GM21825 (cell line): ENCODE measurements around the gene PCDHB11.
"Not testable (repeated sequence)": the region's sequence is repeated elsewhere in the genome, so short reads cannot be mapped to it uniquely, and the experiment has no call there.

Experiments
- ATAC-seq: cut with Tn5 transposase; IDR thresholded peaks from one replicate; pipeline ENCODE4 v1.9.1; 2021; ENCODE audit warnings: mild to moderate bottlenecking, moderate library complexity; ENCODE audit not compliant: unreplicated experiment

Gene PCDHB11

DNA sequence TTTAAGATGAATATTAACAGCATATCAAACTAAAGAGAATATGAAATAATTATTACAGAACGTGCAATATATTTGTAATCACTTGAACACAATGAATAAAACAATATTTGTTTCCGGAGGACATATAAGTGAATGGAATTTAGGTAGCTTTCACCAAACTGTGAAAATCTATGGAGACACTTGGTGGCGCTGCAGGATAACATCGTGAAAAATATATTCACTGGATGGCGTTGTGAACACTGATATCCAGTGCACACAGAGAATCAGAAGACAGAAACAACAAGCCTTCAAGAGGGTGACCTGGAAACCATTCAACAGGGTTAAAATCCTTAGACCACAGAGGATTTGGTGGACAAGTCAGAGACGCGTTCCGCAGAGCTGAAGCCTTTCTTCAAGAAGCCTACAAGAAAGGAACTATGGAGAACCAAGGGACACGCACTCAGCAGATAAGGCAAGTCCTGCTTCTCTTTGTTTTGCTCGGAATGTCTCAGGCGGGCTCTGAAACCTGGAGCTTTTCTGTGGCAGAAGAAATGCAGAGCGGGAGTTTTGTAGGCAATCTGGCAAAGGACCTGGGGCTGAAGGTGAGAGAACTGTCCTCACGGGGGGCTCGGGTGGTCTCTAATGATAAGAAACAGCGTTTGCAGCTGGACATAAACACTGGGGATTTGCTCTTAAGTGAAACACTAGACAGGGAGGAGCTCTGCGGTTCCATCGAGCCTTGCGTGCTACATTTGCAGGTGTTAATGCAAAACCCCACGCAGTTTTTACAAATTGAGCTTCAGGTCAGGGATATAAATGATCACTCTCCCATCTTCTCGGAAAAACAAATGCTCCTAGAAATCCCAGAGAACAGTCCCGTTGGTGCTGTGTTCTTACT, at the start of gene PCDHB11:
PCDHB11 (plus strand) TSS at position 269 of the 877 bp plus-strand sequence; CDS start at position 417, 148 bp downstream.
- ATAC-seq: no peak

DNA sequence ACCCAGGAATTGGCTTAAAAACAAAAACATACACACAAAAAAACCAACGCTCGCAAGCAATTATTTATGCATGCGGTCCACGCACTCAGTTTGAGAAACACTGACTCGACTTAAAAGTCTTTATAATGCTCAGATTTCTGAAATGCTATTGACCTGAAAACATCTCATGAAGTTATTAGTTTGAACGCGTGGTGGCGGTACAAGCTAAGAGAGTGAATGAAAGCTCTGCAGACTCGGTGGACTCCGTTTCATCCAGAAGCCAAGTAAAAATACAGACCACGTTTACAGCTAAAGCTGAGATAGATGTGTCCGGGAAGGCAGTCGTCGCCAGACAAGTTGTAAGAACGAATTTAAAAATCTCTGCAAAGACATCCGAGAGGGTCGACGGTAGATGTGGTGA, 49.6 kb upstream of the PCDHB11 start, which contains the start of gene PCDHB6:
PCDHB6 (plus strand) TSS at position 246 of the 400 bp plus-strand sequence. CDS start 201 bp downstream, outside the sequence.
- no peak for ATAC-seq

DNA sequence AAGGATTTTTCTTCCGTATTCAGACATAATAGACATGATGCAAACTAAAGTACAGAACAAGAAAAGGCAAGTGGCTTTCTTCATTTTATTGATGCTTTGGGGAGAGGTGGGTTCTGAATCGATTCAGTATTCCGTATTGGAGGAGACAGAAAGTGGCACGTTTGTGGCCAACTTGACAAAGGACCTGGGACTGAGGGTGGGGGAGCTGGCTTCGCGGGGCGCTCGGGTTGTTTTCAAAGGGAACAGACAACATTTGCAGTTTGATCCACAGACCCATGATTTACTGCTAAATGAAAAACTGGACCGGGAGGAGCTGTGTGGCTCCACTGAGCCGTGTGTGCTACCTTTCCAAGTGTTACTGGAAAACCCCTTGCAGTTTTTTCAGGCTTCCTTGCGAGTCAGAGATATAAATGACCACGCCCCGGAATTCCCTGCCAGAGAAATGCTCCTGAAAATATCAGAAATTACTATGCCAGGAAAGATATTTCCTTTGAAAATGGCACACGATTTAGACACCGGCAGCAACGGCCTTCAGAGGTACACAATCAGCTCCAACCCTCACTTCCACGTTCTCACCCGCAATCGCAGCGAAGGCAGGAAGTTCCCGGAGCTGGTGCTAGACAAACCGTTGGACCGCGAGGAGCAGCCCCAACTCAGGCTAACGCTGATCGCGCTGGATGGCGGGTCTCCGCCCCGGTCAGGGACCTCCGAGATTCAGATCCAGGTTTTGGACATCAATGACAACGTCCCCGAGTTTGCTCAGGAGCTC, 49.0 kb upstream of the PCDHB11 start:
- ATAC-seq: no peak

DNA sequence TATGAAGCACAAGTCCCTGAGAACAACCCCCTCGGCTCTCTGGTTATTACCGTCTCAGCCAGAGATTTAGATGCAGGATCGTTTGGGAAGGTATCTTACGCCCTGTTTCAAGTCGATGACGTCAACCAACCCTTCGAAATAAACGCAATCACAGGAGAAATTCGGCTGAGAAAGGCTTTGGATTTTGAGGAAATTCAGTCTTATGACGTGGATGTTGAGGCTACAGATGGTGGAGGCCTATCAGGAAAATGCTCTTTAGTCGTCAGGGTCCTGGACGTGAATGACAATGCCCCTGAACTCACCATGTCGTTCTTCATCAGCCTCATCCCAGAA, 48.5 kb upstream of the PCDHB11 start:
- ATAC-seq: no peak

DNA sequence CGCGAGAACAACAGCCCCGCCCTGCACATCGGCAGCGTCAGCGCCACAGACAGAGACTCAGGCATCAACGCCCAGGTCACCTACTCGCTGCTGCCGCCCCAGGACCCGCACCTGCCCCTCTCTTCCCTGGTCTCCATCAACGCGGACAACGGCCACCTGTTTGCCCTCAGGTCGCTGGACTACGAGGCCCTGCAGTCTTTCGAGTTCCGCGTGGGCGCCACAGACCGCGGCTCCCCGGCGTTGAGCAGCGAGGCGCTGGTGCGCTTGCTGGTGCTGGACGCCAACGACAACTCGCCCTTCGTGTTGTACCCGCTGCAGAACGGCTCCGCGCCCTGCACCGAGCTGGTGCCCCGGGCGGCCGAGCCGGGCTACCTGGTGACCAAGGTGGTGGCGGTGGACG, 47.8 kb upstream of the PCDHB11 start:
- ATAC-seq: not testable (repeated sequence)

DNA sequence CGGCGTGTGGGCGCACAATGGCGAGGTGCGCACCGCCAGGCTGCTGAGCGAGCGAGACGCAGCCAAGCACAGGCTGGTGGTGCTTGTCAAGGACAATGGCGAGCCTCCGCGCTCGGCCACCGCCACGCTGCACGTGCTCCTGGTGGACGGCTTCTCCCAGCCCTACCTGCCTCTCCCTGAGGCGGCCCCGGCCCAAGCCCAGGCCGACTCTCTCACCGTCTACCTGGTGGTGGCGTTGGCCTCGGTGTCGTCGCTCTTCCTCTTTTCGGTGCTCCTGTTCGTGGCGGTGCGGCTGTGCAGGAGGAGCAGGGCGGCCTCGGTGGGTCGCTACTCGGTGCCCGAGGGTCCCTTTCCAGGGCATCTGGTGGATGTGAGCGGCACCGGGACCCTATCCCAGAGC, 47.3 kb upstream of the PCDHB11 start:
- ATAC-seq: not testable (repeated sequence)

DNA sequence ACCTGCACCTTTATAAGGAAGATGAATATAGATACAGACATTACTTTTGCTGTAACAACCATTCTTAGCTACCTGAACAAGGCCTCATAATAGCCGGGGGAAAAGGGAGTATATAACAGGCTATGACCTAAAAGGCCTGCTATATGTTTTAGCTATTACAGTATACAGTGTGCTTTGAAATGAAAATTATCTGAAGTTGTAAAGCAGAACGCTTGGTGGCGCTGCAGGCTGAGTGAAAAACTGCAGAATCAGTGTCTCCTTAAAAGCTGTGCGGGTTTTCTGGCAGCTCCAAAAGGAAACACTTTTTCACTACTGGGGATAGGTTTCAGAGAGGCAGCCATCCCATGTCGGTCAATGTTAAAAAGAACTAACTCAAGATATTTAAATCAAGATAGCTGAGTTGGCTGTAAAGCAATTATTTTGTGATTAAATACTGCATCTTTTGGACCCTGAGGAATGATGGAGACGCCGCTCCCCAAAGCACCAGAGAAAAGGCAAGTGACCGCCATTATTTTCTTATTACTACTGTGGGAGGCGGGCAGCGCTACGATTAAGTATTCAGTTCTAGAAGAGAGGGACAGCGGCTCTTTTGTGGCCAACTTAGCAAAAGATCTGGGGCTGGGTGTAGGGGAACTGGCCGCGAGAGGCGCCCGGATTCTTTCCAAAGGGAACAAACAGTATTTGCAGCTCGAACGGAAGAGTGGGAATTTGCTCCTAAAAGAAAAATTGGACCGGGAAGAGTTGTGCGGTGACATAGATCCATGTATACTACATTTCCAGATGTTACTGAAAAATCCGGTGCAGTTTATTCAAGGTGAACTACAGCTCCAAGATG, 43.7 kb upstream of the PCDHB11 start:
- ATAC-seq: no peak

DNA sequence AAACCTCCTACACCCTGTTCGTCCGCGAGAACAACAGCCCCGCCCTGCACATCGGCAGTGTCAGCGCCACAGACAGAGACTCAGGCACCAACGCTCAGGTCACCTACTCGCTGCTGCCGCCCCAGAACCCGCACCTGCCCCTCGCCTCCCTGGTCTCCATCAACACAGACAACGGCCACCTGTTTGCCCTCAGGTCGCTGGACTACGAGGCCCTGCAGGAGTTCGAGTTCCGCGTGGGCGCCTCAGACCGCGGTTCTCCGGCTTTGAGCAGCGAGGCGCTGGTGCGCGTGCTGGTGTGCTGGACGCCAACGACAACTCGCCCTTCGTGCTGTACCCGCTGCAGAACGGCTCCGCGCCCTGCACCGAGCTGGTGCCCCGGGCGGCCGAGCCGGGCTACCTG, 42.1 kb upstream of the PCDHB11 start:
- ATAC-seq: not testable (repeated sequence)

DNA sequence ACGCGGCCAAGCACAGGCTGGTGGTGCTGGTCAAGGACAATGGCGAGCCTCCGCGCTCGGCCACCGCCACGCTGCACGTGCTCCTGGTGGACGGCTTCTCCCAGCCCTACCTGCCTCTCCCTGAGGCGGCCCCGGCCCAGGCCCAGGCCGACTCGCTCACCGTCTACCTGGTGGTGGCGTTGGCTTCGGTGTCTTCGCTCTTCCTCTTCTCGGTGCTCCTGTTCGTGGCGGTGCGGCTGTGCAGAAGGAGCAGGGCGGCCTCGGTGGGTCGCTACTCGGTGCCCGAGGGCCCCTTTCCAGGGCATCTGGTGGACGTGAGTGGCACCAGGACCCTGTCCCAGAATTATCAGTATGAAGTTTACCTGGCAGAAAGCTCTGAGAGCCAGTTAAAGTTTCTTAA, 41.5 kb upstream of the PCDHB11 start:
- ATAC-seq: not testable (repeated sequence)

DNA sequence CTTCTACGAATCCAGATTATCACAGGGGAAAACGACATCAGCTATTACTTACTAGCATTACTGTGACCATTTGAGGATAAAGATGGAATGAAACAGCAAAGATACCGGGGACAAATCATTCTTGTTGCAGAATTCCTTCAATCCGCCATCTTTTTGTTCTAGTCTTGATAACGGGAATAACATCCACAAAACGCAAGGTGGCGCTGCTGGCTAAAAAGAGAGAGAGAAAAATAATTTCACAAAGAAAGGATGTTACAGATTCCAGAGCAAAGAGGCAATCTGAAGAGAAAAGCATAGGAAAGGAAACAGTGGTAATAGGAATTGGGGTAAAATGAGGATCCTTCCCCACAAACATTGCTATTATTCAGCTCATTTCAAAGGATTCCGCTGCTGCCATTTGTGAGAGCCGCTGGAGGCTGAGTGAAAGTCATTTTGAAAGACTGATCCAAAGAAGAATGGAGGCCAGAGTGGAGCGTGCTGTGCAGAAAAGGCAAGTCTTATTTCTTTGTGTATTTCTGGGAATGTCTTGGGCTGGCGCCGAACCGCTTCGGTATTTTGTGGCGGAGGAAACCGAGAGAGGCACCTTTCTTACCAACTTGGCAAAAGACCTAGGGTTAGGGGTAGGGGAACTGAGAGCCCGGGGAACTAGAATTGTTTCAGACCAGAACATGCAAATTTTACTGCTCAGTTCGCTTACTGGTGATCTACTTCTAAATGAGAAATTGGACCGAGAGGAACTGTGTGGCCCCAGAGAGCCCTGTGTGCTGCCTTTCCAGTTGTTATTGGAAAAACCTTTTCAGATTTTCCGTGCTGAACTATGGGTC, 26.8 kb upstream of the PCDHB11 start, which contains the start of gene PCDHB7:
PCDHB7 (plus strand) TSS at position 264 of the 824 bp plus-strand sequence; CDS start at position 456, 192 bp downstream.
- ATAC-seq: no peak

DNA sequence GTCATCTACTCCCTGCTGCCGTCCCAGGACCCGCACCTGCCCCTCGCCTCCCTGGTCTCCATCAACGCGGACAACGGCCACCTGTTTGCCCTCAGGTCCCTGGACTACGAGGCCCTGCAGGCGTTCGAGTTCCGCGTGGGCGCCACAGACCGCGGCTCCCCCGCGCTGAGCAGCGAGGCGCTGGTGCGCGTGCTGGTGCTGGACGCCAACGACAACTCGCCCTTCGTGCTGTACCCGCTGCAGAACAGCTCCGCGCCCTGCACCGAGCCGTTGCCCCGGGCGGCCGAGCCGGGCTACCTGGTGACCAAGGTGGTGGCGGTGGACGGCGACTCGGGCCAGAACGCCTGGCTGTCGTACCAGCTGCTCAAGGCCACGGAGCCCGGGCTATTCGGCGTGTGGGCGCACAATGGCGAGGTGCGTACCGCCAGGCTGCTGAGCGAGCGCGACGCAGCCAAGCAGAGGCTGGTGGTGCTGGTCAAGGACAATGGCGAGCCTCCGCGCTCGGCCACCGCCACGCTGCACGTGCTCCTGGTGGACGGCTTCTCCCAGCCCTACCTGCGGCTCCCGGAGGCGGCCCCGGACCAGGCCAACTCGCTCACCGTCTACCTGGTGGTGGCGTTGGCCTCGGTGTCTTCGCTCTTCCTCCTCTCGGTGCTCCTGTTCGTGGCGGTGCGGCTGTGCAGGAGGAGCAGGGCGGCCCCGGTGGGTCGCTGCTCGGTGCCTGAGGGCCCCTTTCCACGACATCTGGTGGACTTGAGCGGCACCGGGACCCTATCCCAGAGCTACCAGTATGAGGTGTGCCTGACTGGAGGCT, 24.9 kb upstream of the PCDHB11 start:
- ATAC-seq: not testable (repeated sequence)

DNA sequence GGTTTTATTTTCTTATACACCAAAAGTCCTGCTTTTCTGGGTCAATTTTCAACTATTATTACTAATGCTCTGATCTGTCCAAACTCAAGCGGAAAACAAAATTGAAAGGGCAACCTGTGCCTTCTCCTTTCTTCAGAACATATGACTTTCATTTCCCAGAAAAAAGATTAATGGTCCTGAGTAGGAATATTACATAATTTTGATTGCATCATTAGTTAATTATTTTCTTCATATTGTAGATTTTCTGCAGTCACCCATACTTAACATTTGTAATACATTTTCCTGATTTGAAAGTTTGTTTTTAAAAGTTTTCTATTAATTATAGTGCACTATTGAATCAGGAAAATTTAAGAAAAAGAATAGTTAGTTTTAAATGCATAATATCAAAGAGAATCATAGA, 23.5 kb upstream of the PCDHB11 start:
- no peak for ATAC-seq

DNA sequence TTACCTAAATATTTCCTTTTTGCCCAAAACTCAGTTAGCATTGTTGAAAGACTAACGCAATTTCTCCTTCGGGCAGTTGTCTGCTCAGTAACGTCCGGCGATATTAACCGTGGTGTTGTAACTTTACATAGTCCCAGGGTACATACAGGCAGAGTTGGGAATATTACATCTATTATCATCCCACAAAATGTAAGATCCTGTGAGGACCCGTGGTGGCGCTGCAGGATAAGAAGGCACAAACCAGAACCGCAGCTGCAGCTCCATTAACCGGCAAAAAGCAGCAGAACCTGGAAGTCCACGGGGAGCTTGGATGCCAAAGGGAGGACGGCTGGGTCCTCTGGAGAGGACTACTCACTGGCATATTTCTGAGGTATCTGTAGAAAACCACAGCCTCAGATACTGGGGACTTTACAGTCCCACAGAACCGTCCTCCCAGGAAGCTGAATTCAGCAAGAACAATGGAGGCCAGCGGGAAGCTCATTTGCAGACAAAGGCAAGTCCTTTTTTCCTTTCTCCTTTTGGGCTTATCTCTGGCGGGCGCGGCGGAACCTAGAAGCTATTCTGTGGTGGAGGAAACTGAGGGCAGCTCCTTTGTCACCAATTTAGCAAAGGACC, 21.7 kb upstream of the PCDHB11 start, which contains the start of gene PCDHB8:
PCDHB8 (plus strand) TSS at position 214 of the 615 bp plus-strand sequence; CDS start at position 459, 245 bp downstream.
- not testable (repeated sequence) for ATAC-seq

DNA sequence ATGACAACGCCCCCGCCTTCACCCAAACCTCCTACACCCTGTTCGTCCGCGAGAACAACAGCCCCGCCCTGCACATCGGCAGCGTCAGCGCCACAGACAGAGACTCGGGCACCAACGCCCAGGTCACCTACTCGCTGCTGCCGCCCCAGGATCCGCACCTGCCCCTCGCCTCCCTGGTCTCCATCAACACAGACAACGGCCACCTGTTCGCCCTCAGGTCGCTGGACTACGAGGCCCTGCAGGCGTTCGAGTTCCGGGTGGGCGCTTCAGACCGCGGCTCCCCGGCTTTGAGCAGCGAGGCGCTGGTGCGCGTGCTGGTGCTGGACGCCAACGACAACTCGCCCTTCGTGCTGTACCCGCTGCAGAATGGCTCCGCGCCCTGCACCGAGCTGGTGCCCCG, 20.1 kb upstream of the PCDHB11 start:
- not testable (repeated sequence) for ATAC-seq

DNA sequence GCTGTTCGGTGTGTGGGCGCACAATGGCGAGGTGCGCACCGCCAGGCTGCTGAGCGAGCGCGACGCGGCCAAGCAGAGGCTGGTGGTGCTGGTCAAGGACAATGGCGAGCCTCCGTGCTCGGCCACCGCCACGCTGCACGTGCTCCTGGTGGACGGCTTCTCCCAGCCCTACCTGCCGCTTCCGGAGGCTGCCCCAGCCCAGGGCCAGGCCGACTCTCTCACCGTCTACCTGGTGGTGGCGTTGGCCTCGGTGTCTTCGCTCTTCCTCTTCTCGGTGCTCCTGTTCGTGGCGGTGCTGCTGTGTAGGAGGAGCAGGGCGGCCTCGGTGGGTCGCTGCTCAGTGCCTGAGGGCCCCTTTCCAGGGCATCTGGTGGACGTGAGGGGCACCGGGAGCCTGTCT, 19.6 kb upstream of the PCDHB11 start:
- ATAC-seq: not testable (repeated sequence)

DNA sequence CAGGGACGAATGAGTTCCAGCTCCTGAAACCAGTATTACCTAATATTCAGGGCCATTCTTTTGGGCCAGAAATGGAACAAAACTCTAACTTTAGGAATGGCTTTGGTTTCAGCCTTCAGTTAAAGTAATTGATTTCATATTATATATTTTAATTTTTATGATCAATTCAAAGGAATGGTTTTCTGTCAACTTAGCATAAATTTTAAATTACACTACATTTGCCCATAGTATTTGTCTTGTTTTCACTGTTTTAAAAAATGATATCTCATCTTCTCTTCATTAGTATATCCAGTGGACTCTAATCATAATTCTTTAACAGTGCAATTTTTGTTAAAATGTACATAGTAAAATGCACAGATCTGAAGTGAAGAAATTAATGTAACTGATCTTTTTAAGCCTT, 19.1 kb upstream of the PCDHB11 start:
- ATAC-seq: no peak

DNA sequence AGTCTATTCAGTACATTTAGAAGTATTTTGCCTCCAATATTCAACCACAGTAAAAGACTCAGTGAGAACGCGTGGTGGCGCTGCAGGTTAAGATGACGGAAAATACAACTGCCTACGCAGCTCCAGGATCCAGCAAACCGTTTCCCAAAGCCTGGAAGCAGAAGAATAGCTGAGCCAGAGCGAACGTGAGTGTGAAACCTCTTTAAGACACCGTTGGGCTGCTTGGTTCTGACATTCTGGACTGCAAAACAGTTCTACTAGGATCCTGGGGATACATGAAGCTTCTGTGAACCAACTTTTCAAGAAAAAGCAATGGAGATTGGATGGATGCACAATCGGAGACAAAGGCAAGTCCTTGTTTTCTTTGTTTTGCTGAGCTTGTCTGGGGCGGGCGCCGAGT, 17.2 kb upstream of the PCDHB11 start, which contains the start of gene PCDHB16:
PCDHB16 (plus strand) TSS at position 140 of the 400 bp plus-strand sequence; CDS start at position 313, 173 bp downstream.
- ATAC-seq: no peak

DNA sequence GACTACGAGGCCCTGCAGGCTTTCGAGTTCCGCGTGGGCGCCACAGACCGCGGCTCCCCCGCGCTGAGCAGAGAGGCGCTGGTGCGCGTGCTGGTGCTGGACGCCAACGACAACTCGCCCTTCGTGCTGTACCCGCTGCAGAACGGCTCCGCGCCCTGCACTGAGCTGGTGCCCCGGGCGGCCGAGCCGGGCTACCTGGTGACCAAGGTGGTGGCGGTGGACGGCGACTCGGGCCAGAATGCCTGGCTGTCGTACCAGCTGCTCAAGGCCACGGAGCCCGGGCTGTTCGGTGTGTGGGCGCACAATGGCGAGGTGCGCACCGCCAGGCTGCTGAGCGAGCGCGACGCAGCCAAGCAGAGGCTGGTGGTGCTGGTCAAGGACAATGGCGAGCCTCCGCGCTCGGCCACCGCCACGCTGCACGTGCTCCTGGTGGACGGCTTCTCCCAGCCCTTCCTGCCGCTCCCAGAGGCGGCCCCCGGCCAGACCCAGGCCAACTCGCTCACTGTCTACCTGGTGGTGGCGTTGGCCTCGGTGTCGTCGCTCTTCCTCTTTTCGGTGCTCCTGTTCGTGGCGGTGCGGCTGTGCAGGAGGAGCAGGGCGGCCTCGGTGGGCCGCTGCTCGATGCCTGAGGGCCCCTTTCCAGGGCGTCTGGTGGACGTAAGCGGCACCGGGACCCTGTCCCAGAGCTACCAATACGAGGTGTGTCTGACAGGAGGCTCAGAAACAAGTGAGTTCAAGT, 15.1 kb upstream of the PCDHB11 start:
- ATAC-seq: not testable (repeated sequence)
